BE2C (cell line): Measurements from ENCODE around the gene PLA2G4B.

Experiments
- DNase-seq: peaks from one replicate; pipeline ENCODE4 v3.0.0-alpha.2; 2020
- H3K27me3 ChIP-seq: fragments of 250-450 bp; sonication (Bioruptor Pico); 2 replicates; pipeline ENCODE4 v1.5.1; 2020; ENCODE audit warnings: mild to moderate bottlenecking
- H3K36me3 ChIP-seq: fragments of 250-450 bp; sonication (Bioruptor Pico); 2 replicates; pipeline ENCODE4 v1.5.1; 2020; ENCODE audit warnings: mild to moderate bottlenecking
- H3K4me1 ChIP-seq: fragments of 250-450 bp; sonication (Bioruptor Pico); 2 replicates; pipeline ENCODE4 v1.5.1; 2020
- H3K4me3 ChIP-seq: 2 replicates; pipeline ENCODE4 v1.5.1; 2011; ENCODE audit warnings: low read depth, low read length
- H3K9me3 ChIP-seq: fragments of 250-450 bp; sonication (Bioruptor Pico); 2 replicates; pipeline ENCODE4 v1.5.1; 2020
- TF ChIP-seq, protein P1 (sequence below): IDR thresholded peaks from 2 replicates; pipeline ENCODE4 v1.5.1; 2012; ENCODE audit warnings: mild to moderate bottlenecking, low read depth, low read length

PLA2G4B gene

DNA sequence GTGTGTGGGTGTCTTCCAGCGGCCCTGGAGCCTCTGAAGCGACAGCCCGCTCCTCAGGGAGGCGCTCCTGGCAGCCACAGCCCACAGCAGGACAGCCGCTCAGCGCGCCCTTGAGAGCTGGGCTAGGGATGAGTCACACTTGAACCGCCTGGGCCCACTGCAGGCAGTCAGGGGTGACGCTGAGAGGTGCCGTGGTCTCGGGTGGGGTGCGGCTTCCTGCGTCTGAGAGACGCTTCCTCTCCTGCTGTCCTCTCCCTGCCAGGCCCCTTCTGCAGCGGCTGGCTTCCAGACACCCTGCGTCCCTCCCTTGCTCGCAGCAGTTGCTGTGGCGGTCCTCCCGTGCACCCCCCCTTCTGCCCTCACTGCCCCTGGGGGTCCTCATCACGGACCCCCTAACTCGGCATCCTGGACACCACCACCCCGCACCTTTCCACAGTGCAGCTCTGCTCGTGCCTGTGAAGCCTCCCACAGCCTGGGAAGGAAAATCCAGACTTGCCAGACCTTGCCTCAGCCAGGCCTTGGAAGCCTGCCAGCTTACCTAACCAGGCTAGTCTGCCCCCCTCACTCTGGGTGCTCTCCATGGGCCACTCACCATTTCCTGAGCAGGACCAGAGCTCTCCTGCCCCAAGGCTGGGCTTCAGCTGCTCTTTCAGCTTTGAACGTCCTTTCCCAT is 56.3 kb downstream of the PLA2G4B start:
- Histone ChIP-seq H3K9me3 (no peaks in the 10 kb centered on the region), H3K4me3 (peak overlapping the region; percentile 47), H3K4me1 (peaks cover 48% of the 10 kb centered on the region), H3K36me3 (no peaks in the 10 kb centered on the region), H3K27me3 (no peaks in the 10 kb centered on the region)
- TF ChIP-seq, protein P1, sequence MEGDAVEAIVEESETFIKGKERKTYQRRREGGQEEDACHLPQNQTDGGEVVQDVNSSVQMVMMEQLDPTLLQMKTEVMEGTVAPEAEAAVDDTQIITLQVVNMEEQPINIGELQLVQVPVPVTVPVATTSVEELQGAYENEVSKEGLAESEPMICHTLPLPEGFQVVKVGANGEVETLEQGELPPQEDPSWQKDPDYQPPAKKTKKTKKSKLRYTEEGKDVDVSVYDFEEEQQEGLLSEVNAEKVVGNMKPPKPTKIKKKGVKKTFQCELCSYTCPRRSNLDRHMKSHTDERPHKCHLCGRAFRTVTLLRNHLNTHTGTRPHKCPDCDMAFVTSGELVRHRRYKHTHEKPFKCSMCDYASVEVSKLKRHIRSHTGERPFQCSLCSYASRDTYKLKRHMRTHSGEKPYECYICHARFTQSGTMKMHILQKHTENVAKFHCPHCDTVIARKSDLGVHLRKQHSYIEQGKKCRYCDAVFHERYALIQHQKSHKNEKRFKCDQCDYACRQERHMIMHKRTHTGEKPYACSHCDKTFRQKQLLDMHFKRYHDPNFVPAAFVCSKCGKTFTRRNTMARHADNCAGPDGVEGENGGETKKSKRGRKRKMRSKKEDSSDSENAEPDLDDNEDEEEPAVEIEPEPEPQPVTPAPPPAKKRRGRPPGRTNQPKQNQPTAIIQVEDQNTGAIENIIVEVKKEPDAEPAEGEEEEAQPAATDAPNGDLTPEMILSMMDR = peak; percentile 24
- peak; percentile 98 for DNase-seq

DNA sequence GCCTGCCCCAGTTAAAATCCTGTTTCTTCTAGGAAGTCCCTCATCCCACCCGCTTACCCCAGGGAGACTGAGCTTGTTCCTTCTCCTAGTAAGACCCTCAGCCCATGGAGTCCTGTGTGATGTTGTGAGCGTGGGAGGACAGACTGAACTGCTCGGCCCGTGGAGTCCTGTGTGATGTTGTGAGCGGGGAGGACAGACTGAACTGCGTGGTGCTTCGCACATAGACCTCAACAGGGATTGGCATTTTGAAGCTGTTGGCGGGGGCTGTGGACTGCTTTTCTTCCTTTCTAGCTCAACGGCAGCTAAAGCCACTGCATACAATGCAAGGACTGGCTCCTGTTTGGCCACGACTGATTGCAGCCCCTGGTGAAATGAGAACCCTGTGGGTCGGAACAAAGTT is 56.8 kb downstream of the PLA2G4B start:
- Histone ChIP-seq H3K27me3 (no peaks in the 10 kb centered on the region), H3K9me3 (no peaks in the 10 kb centered on the region), H3K36me3 (no peaks in the 10 kb centered on the region), H3K4me3 (no peak overlapping the region), H3K4me1 (peaks cover 48% of the 10 kb centered on the region)
- TF ChIP-seq, protein P1 = no peak
- DNase-seq = no peak

DNA sequence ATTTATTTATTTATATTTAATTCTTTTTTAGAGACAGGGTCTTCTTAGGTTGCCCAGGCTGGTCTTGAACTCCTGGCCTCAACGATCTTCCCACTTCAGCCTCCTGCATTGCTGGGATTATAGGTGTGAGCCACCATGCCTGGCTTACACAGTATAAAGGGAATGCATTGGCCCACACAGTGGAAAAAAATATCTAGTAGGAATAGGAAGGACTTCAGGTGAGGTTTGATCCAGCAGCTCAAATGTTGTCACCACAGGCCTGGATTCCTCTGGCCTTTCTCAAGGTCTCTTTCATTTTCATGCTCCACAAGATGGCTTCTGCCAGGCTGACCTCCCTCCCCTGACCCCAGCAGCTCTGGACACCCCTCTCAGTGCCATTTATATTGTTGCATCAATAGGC is 57.3 kb downstream of the PLA2G4B start:
- DNase-seq = no peak
- Histone ChIP-seq H3K4me1 (peaks cover 48% of the 10 kb centered on the region), H3K27me3 (no peaks in the 10 kb centered on the region), H3K36me3 (no peaks in the 10 kb centered on the region), H3K4me3 (no peak overlapping the region), H3K9me3 (no peaks in the 10 kb centered on the region)
- TF ChIP-seq, protein P1 = no peak

DNA sequence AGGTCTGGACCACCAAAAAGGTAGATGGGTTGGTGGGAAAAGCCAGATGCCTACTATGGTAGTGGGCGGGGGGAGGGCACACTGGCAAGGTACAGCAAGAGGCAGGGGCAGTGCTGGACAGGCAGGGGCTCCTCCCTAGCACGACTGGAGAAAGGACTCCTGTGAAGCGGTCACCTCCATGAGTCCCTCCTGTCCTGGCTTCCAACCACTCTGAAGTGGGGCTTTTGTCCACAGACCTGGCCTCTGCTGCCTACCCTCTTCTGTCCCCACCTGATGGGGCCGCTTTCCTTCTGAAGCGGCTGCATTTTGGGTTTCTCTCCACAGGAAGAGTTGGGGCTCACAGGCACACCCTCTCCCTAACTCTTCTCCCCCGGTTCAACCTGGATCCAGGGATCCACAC is 57.9 kb downstream of the PLA2G4B start:
- Histone ChIP-seq H3K4me3 (no peak overlapping the region), H3K9me3 (no peaks in the 10 kb centered on the region), H3K27me3 (no peaks in the 10 kb centered on the region), H3K36me3 (no peaks in the 10 kb centered on the region), H3K4me1 (peaks cover 48% of the 10 kb centered on the region)
- no peak for DNase-seq
- TF ChIP-seq, protein P1 = no peak

DNA sequence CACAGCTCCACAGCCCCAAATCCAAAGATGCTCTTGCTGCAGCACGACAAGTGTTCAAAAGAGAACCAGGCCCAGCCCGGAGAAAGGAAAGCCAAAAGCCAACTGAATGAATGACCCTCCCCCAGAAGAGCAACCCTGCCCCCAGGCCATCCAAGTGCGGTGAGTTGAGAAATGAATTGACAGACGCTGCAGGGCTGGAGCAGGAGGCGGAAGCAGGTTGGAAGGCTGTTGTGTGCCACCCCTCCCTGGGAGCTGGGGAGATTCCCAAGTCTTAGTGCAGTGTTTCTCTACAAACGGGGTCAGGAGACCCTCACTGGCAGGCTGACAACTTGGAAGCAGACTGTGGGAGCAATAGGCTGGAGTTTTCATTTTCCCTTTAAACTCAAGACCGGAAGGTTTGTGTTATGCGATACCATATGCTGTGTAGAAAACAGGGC is 58.7 kb downstream of the PLA2G4B start:
- TF ChIP-seq, protein P1 = no peak
- Histone ChIP-seq H3K9me3 (no peaks in the 10 kb centered on the region), H3K4me3 (no peak overlapping the region), H3K27me3 (no peaks in the 10 kb centered on the region), H3K4me1 (peaks cover 40% of the 10 kb centered on the region), H3K36me3 (no peaks in the 10 kb centered on the region)
- peak; percentile 44 for DNase-seq
